Mammary epithelial cell (primary cell): ENCODE results near the gene CCDC171.

Source experiments
- EZH2 ChIP-seq: IDR thresholded peaks from 2 replicates; pipeline ENCODE4 v1.6.1; 2012; ENCODE audit warnings: low read length, inconsistent platforms, borderline replicate concordance
- TF ChIP-seq, protein P1 (sequence below), 2 donors: IDR thresholded peaks in 1 of 2; conservative IDR thresholded peaks in 1 of 2; 2 replicates each; pipeline ENCODE4 v1.5.1; 2011 to 2012; ENCODE audit warnings: inconsistent platforms in 2 of 2, low read length in 2 of 2, mild to moderate bottlenecking in 2 of 2, control low read depth in 1 of 2, low read depth in 1 of 2; ENCODE audit not compliant: insufficient read depth in 1 of 2; ENCODE audit errors: extremely low read depth in 1 of 2

DNA sequence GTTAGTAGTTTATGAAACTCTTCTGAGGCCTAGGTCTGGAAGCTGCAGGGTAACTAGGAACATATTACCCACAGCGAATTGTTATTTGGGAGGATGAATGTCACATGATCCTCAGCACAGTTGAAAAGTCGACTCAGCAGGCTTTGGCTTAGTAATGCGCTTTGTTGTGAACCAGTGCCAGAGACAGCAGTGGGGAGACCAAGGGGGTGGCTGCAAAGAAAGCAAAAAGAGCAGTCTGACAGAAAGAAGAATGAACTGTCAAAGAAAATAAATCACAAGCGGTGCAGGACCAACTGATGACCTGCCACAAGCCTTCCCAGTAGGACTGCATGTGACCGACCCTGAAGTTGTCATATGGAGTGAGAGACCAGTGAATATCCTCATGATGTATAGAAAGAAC is 170.0 kb downstream of the CCDC171 start:
- TF ChIP-seq, protein P1, sequence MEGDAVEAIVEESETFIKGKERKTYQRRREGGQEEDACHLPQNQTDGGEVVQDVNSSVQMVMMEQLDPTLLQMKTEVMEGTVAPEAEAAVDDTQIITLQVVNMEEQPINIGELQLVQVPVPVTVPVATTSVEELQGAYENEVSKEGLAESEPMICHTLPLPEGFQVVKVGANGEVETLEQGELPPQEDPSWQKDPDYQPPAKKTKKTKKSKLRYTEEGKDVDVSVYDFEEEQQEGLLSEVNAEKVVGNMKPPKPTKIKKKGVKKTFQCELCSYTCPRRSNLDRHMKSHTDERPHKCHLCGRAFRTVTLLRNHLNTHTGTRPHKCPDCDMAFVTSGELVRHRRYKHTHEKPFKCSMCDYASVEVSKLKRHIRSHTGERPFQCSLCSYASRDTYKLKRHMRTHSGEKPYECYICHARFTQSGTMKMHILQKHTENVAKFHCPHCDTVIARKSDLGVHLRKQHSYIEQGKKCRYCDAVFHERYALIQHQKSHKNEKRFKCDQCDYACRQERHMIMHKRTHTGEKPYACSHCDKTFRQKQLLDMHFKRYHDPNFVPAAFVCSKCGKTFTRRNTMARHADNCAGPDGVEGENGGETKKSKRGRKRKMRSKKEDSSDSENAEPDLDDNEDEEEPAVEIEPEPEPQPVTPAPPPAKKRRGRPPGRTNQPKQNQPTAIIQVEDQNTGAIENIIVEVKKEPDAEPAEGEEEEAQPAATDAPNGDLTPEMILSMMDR (conservative IDR thresholded peaks at IDR 0.05 in 1 of 2, IDR thresholded peaks at IDR 0.05 in 1 of 2; ENCODE audit: extremely low read depth in 1 of 2, insufficient read depth in 1 of 2, low read depth in 1 of 2, low read length in 2 of 2): no peak
- TF ChIP-seq EZH2: no peak
